WTC11 (cell line): Measurements from ENCODE around the gene CLDN17. TPM values are rescaled to one million over a fixed set of nuclear protein-coding genes. Genes with fewer than 3 reads are reported as not detected.

Experiments used
- ATAC-seq: fragments of 200-7000 bp; cut with Tn5 transposase; 2 replicates; pipeline ENCODE4 v1.10.0; 2021; ENCODE audit warnings: mild to moderate bottlenecking, moderate library complexity
- CTCF ChIA-PET: fragments of 300-600 bp; sonication (Branson Sonifier 250); formaldehyde crosslinking; loops from one replicate; lab custom pipeline; 2021; ENCODE audit warnings: antibody characterized with exemption; lab: Charles Lee
- POLR2A ChIA-PET: fragments of 350-600 bp; sonication (Branson Sonifier 250); formaldehyde crosslinking; loops from one replicate; lab custom pipeline; 2021; ENCODE audit warnings: antibody characterized with exemption; lab: Charles Lee
- DNase-seq: peaks from one replicate; pipeline ENCODE4 v3.0.0; 2021; ENCODE audit warnings: low spot score
- H3K27ac Mint-ChIP-seq: 2 replicates; pipeline ENCODE4 v1.8.0; 2021; ENCODE audit warnings: mixed read lengths
- H3K27me3 Mint-ChIP-seq: 2 replicates; pipeline ENCODE4 v1.8.0; 2021; ENCODE audit warnings: low read depth, mild to moderate bottlenecking, moderate library complexity, mixed read lengths
- H3K36me3 Mint-ChIP-seq: 2 replicates; pipeline ENCODE4 v1.8.0; 2021; ENCODE audit warnings: mixed read lengths
- H3K4me1 Mint-ChIP-seq: 2 replicates; pipeline ENCODE4 v1.8.0; 2022; ENCODE audit warnings: mixed read lengths
- H3K4me3 Mint-ChIP-seq: 2 replicates; pipeline ENCODE4 v1.8.0; 2021; ENCODE audit warnings: mild to moderate bottlenecking, moderate library complexity, mixed read lengths
- H3K9me3 Mint-ChIP-seq: 2 replicates; pipeline ENCODE4 v1.8.0; 2021; ENCODE audit warnings: mixed read lengths
- FOXJ3 ChIP-seq: sonication (generic); formaldehyde crosslinking; IDR thresholded peaks from 2 replicates; pipeline ENCODE4 v1.9.0; 2021; ENCODE audit warnings: missing genetic modification reagents, mild to moderate bottlenecking, borderline replicate concordance
- HMGA2 ChIP-seq: fragments of 250-450 bp; sonication (Bioruptor Pico); IDR thresholded peaks from 2 replicates; pipeline ENCODE4 v1.4.0; 2021; ENCODE audit warnings: mild to moderate bottlenecking, moderate library complexity
- HMGXB4 ChIP-seq: sonication (generic); formaldehyde crosslinking; IDR thresholded peaks from 2 replicates; pipeline ENCODE4 v1.8.1; 2023; ENCODE audit warnings: mild to moderate bottlenecking, moderate library complexity, missing genetic modification reagents
- IRF2 ChIP-seq: sonication (generic); formaldehyde crosslinking; IDR thresholded peaks from 2 replicates; pipeline ENCODE4 v1.8.0; 2022; ENCODE audit warnings: low read depth, missing genetic modification reagents, borderline replicate concordance
- MXD4 ChIP-seq: fragments of 250-450 bp; sonication (Bioruptor Pico); IDR thresholded peaks from 2 replicates; pipeline ENCODE4 v1.8.0; 2021; ENCODE audit warnings: mild to moderate bottlenecking, moderate library complexity, borderline replicate concordance
- NR1H2 ChIP-seq: sonication (generic); formaldehyde crosslinking; IDR thresholded peaks from 2 replicates; pipeline ENCODE4 v1.9.0; 2021; ENCODE audit warnings: mild to moderate bottlenecking, moderate library complexity, missing genetic modification reagents
- PRDM15 ChIP-seq: sonication (generic); formaldehyde crosslinking; IDR thresholded peaks from 2 replicates; pipeline ENCODE4 v1.8.0; 2022; ENCODE audit warnings: missing genetic modification reagents
- PREB ChIP-seq: sonication (generic); formaldehyde crosslinking; IDR thresholded peaks from 2 replicates; pipeline ENCODE4 v1.8.1; 2022; ENCODE audit warnings: mild to moderate bottlenecking, missing genetic modification reagents, moderate library complexity, borderline replicate concordance
- RELA ChIP-seq: sonication (generic); formaldehyde crosslinking; IDR thresholded peaks from 2 replicates; pipeline ENCODE4 v1.8.1; 2022; ENCODE audit warnings: missing genetic modification reagents, mild to moderate bottlenecking, borderline replicate concordance
- SP1 ChIP-seq: sonication (generic); formaldehyde crosslinking; conservative IDR thresholded peaks from 2 replicates; pipeline ENCODE4 v1.8.1; 2022; ENCODE audit warnings: missing genetic modification reagents
- ZMAT4 ChIP-seq: fragments of 250-450 bp; sonication (Bioruptor Pico); IDR thresholded peaks from 2 replicates; pipeline ENCODE4 v1.9.0; 2021; ENCODE audit warnings: mild to moderate bottlenecking
- ZNF138 ChIP-seq: sonication (generic); formaldehyde crosslinking; conservative IDR thresholded peaks from 2 replicates; pipeline ENCODE4 v1.8.1; 2022; ENCODE audit warnings: mild to moderate bottlenecking, moderate library complexity, missing genetic modification reagents
- ZNF263 ChIP-seq: sonication (generic); formaldehyde crosslinking; IDR thresholded peaks from 2 replicates; pipeline ENCODE4 v1.8.1; 2022; ENCODE audit warnings: low read depth, mild to moderate bottlenecking, moderate library complexity, missing genetic modification reagents
- ZNF317 ChIP-seq: sonication (generic); formaldehyde crosslinking; IDR thresholded peaks from 2 replicates; pipeline ENCODE4 v1.8.1; 2023; ENCODE audit warnings: low read depth, mild to moderate bottlenecking, moderate library complexity, missing genetic modification reagents, borderline replicate concordance
- total RNA-seq: library from RNA; stranded (reverse); gene quantifications from 3 replicates; pipeline ENCODE4 v1.2.3, GENCODE V29; 2021
- TF ChIP-seq, protein P1 (sequence below): sonication (generic); formaldehyde crosslinking; IDR thresholded peaks from 2 replicates; pipeline ENCODE4 v1.8.0; 2022; ENCODE audit warnings: mild to moderate bottlenecking, missing genetic modification reagents
- TF ChIP-seq, protein P2 (sequence below): sonication (generic); formaldehyde crosslinking; IDR thresholded peaks from 2 replicates; pipeline ENCODE4 v1.8.1; 2023; ENCODE audit warnings: mild to moderate bottlenecking, missing genetic modification reagents
- TF ChIP-seq, protein P3 (sequence below): fragments of 200-600 bp; IDR thresholded peaks from 2 replicates; pipeline ENCODE4 v1.8.0; 2022; ENCODE audit warnings: antibody characterized with exemption
- TF ChIP-seq, protein P4 (sequence below): sonication (generic); formaldehyde crosslinking; IDR thresholded peaks from 2 replicates; pipeline ENCODE4 v1.8.1; 2022; ENCODE audit warnings: missing genetic modification reagents, borderline replicate concordance

CLDN17 gene
- total RNA-seq, 1 experiment from 2014 or later = not detected

DNA sequence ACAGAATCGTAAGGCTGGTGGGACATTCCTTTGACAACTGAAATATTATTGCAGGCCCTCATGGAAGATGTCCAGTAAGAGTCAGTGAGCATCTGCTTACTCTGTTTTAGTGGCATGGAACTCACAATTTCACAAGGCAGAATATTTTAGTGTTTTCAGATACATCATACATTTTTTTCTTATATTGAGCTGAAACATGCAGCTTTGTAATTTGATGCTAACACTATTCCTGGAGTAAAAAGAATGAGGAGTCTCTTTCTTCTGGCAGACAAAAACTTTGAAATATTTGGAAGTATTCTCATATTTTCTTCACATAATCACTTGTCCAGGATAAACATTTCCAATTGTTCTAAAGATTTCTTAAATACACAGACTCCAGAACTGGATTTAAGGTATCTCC lies 17.7 kb downstream of the CLDN17 start:
- H3K4me3 Mint-ChIP-seq = no peak overlapping the region
- ChIA-PET CTCF (no interaction called here), POLR2A (no interaction called here)
- DNase-seq (no peak), ATAC-seq (no peak)
- H3K9me3 Mint-ChIP-seq = peaks cover 24% of the 10 kb centered on the region
- no peaks in the 10 kb centered on the region for H3K27me3 Mint-ChIP-seq
- H3K4me1 Mint-ChIP-seq = no peaks in the 10 kb centered on the region
- TF ChIP-seq SP1 (CRISPR knock-in tag) = no peak
- no peak for TF ChIP-seq PRDM15 (CRISPR knock-in tag)
- TF ChIP-seq, protein P1, sequence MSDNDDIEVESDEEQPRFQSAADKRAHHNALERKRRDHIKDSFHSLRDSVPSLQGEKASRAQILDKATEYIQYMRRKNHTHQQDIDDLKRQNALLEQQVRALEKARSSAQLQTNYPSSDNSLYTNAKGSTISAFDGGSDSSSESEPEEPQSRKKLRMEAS (CRISPR knock-in tag) = no peak
- no peak for TF ChIP-seq HMGA2
- no peak for TF ChIP-seq RELA (CRISPR knock-in tag)
- no peak overlapping the region for H3K27ac Mint-ChIP-seq
- no peaks in the 10 kb centered on the region for H3K36me3 Mint-ChIP-seq

- ChIA-PET POLR2A (no interaction called here), CTCF (no interaction called here)
- no peak for TF ChIP-seq HMGXB4 (CRISPR knock-in tag)
- TF ChIP-seq, protein P2, sequence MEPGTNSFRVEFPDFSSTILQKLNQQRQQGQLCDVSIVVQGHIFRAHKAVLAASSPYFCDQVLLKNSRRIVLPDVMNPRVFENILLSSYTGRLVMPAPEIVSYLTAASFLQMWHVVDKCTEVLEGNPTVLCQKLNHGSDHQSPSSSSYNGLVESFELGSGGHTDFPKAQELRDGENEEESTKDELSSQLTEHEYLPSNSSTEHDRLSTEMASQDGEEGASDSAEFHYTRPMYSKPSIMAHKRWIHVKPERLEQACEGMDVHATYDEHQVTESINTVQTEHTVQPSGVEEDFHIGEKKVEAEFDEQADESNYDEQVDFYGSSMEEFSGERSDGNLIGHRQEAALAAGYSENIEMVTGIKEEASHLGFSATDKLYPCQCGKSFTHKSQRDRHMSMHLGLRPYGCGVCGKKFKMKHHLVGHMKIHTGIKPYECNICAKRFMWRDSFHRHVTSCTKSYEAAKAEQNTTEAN (CRISPR knock-in tag) = no peak
- TF ChIP-seq, protein P3, sequence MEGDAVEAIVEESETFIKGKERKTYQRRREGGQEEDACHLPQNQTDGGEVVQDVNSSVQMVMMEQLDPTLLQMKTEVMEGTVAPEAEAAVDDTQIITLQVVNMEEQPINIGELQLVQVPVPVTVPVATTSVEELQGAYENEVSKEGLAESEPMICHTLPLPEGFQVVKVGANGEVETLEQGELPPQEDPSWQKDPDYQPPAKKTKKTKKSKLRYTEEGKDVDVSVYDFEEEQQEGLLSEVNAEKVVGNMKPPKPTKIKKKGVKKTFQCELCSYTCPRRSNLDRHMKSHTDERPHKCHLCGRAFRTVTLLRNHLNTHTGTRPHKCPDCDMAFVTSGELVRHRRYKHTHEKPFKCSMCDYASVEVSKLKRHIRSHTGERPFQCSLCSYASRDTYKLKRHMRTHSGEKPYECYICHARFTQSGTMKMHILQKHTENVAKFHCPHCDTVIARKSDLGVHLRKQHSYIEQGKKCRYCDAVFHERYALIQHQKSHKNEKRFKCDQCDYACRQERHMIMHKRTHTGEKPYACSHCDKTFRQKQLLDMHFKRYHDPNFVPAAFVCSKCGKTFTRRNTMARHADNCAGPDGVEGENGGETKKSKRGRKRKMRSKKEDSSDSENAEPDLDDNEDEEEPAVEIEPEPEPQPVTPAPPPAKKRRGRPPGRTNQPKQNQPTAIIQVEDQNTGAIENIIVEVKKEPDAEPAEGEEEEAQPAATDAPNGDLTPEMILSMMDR = no peak
- TF ChIP-seq ZNF317 (CRISPR knock-in tag) = no peak
- TF ChIP-seq ZNF263 (CRISPR knock-in tag) = no peak
- DNase-seq (no peak), ATAC-seq (no peak)
- H3K27ac Mint-ChIP-seq = no peak overlapping the region
- no peaks in the 10 kb centered on the region for H3K36me3 Mint-ChIP-seq
- H3K27me3 Mint-ChIP-seq = no peaks in the 10 kb centered on the region
- H3K9me3 Mint-ChIP-seq = peaks cover 29% of the 10 kb centered on the region
- no peaks in the 10 kb centered on the region for H3K4me1 Mint-ChIP-seq
- H3K4me3 Mint-ChIP-seq = no peak overlapping the region
Measured at GRCh38 chr21:30146558-30147282, 19.9 kb downstream of the CLDN17 start.

DNA sequence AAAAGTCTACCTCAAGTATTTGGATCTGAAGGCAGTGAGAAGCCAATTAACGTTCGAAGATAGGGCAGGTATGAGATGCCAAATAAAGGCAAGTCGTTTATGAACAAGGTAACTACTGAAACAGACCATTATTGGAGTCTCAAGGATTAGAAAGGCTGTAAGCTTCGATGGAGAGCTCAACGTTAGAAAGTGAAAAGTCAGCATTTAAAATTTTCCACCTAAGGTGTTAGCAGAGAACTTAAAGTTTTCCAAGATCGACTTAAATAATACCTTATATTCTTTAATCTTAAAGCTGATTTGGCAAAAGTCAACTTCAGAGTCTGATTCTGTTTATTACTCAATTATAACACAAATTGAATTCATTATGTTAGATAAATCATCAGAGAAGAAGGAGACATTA lies 28.1 kb downstream of the CLDN17 start:
- Mint-ChIP-seq H3K4me3 (no peak overlapping the region), H3K27me3 (no peaks in the 10 kb centered on the region; the same call in 1 of the 2 replicates), H3K27ac (no peak overlapping the region), H3K36me3 (no peaks in the 10 kb centered on the region), H3K4me1 (peaks cover 11% of the 10 kb centered on the region), H3K9me3 (peaks cover 2% of the 10 kb centered on the region)
- ChIA-PET POLR2A (no interaction called here), CTCF (no interaction called here)
- DNase-seq (no peak), ATAC-seq (no peak)
- TF ChIP-seq IRF2 (CRISPR knock-in tag) (no peak), ZMAT4 (CRISPR knock-in tag) (no peak), MXD4 (CRISPR knock-in tag) (no peak), FOXJ3 (CRISPR knock-in tag) (no peak), NR1H2 (CRISPR knock-in tag) (no peak), ZNF138 (no peak), PREB (CRISPR knock-in tag) (no peak)
- TF ChIP-seq, protein P4, sequence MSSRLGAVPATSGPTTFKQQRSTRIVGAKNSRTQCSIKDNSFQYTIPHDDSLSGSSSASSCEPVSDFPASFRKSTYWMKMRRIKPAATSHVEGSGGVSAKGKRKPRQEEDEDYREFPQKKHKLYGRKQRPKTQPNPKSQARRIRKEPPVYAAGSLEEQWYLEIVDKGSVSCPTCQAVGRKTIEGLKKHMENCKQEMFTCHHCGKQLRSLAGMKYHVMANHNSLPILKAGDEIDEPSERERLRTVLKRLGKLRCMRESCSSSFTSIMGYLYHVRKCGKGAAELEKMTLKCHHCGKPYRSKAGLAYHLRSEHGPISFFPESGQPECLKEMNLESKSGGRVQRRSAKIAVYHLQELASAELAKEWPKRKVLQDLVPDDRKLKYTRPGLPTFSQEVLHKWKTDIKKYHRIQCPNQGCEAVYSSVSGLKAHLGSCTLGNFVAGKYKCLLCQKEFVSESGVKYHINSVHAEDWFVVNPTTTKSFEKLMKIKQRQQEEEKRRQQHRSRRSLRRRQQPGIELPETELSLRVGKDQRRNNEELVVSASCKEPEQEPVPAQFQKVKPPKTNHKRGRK (CRISPR knock-in tag) = no peak
